ENCODE results near the gene TRIM29. TPM values are rescaled to one million over a fixed set of nuclear protein-coding genes. Genes with fewer than 3 reads are reported as not detected.

Gene TRIM29
- total RNA-seq, 1 donor from 2014 or later: 0.11 TPM

GRCh38 chr11:120135838-120136237 lies 2.1 kb downstream of the TRIM29 start:
- Histone ChIP-seq H3K4me3 (no peak overlapping the region), H3K27me3 (peaks cover 3% of the 10 kb centered on the region), H3K9me3 (ENCODE audit: low read depth) (no peaks in the 10 kb centered on the region), H3K4me2 (no peak overlapping the region), H3F3A (ENCODE audit: low read depth) (no peaks in the 10 kb centered on the region), H3K27ac (no peak overlapping the region), H3K36me3 (no peaks in the 10 kb centered on the region), H2AFZ (replicated peaks) (no peak overlapping the region), H3K4me1 (peaks cover 3% of the 10 kb centered on the region), H3K9ac (no peak overlapping the region), H4K20me1 (ENCODE audit: low read depth) (no peaks in the 10 kb centered on the region), H3K79me2 (ENCODE audit: low read depth) (no peaks in the 10 kb centered on the region)
- Mint-ChIP-seq H3K9me3 (no peaks in the 10 kb centered on the region), H3K4me3 (no peak overlapping the region), H3K27me3 (ENCODE audit: insufficient read depth, low read depth) (peaks cover 18% of the 10 kb centered on the region), H3K4me1 (peaks cover 3% of the 10 kb centered on the region), H3K27ac (no peak overlapping the region), H3K36me3 (no peaks in the 10 kb centered on the region)
- TF ChIP-seq CTCF (IDR thresholded peaks at IDR 0.05) (no peak), EZH2 (IDR thresholded peaks at IDR 0.05) (no peak), EZH2phosphoT487 (IDR thresholded peaks at IDR 0.05) (no peak)
- DNase-seq (ENCODE audit: low spot score): no peak

GRCh38 chr11:120134931-120135228 lies 3.0 kb downstream of the TRIM29 start:
- H3K27ac Mint-ChIP-seq: no peak overlapping the region
- Histone ChIP-seq H3K79me2 (ENCODE audit: low read depth) (no peaks in the 10 kb centered on the region), H3K4me3 (no peak overlapping the region), H3K9me3 (ENCODE audit: low read depth) (no peaks in the 10 kb centered on the region), H2AFZ (replicated peaks) (no peak overlapping the region), H3K36me3 (no peaks in the 10 kb centered on the region), H3K4me1 (peaks cover 3% of the 10 kb centered on the region), H3K4me2 (no peak overlapping the region), H3K27me3 (peaks cover 3% of the 10 kb centered on the region), H3F3A (ENCODE audit: low read depth) (no peaks in the 10 kb centered on the region), H3K27ac (no peak overlapping the region), H3K9ac (no peak overlapping the region), H4K20me1 (ENCODE audit: low read depth) (no peaks in the 10 kb centered on the region)
- H3K4me3 Mint-ChIP-seq: no peak overlapping the region
- peaks cover 15% of the 10 kb centered on the region for H3K27me3 Mint-ChIP-seq (ENCODE audit: insufficient read depth, low read depth)
- H3K9me3 Mint-ChIP-seq: no peaks in the 10 kb centered on the region
- no peaks in the 10 kb centered on the region for H3K36me3 Mint-ChIP-seq
- peaks cover 3% of the 10 kb centered on the region for H3K4me1 Mint-ChIP-seq
- no peak for DNase-seq (ENCODE audit: low spot score)
- TF ChIP-seq EZH2 (IDR thresholded peaks at IDR 0.05) (no peak), EZH2phosphoT487 (IDR thresholded peaks at IDR 0.05) (no peak), CTCF (IDR thresholded peaks at IDR 0.05) (no peak)

GRCh38 chr11:120134106-120134930 lies 3.6 kb downstream of the TRIM29 start:
- Histone ChIP-seq H3K4me1 (no peaks in the 10 kb centered on the region), H3K4me3 (no peak overlapping the region), H3K9ac (no peak overlapping the region), H4K20me1 (ENCODE audit: low read depth) (no peaks in the 10 kb centered on the region), H3K79me2 (ENCODE audit: low read depth) (no peaks in the 10 kb centered on the region), H3K36me3 (no peaks in the 10 kb centered on the region), H3K4me2 (no peak overlapping the region), H3K27me3 (peaks cover 3% of the 10 kb centered on the region), H3K9me3 (ENCODE audit: low read depth) (no peaks in the 10 kb centered on the region), H3F3A (ENCODE audit: low read depth) (no peaks in the 10 kb centered on the region), H2AFZ (replicated peaks) (no peak overlapping the region), H3K27ac (no peak overlapping the region)
- DNase-seq (ENCODE audit: low spot score): no peak
- H3K36me3 Mint-ChIP-seq: no peaks in the 10 kb centered on the region
- peaks cover 18% of the 10 kb centered on the region for H3K27me3 Mint-ChIP-seq (ENCODE audit: insufficient read depth, low read depth)
- no peak for TF ChIP-seq EZH2phosphoT487 (IDR thresholded peaks at IDR 0.05)
- TF ChIP-seq EZH2 (IDR thresholded peaks at IDR 0.05): no peak
- H3K9me3 Mint-ChIP-seq: no peaks in the 10 kb centered on the region
- no peak overlapping the region for H3K27ac Mint-ChIP-seq
- no peaks in the 10 kb centered on the region for H3K4me1 Mint-ChIP-seq
- H3K4me3 Mint-ChIP-seq: no peak overlapping the region

Data from neural progenitor cell (in vitro differentiated cells).